Panc1 (cell line): ENCODE results near the gene MAPK10. TPM values are rescaled to one million over a fixed set of nuclear protein-coding genes. Genes with fewer than 3 reads are reported as not detected.

Experiments used
- ATAC-seq: fragments of 200-7000 bp; cut with Tn5 transposase; 2 replicates; pipeline ENCODE4 v1.9.1; 2020; ENCODE audit warnings: mild to moderate bottlenecking, moderate library complexity
- BruUV-seq: library from RNA; stranded (reverse); fragments of 400-500 nt; replicated peaks from 2 replicates; lab custom pipeline; 2021; lab: Mats Ljungman, UMichigan
- CTCF ChIA-PET: fragments of 300-600 bp; sonication (Branson Sonifier 250); formaldehyde crosslinking; loops from one replicate; lab custom pipeline; 2022; ENCODE audit warnings: antibody characterized with exemption; lab: Charles Lee
- POLR2A ChIA-PET: fragments of 300-600 bp; sonication (Branson Sonifier 250); formaldehyde crosslinking; loops from one replicate; lab custom pipeline; 2022; ENCODE audit warnings: antibody characterized with exemption; lab: Charles Lee
- DNase-seq: peaks from one replicate; pipeline ENCODE4 v3.0.0-alpha.2; 2010; ENCODE audit warnings: low read depth, low spot score
- H3K27ac ChIP-seq: 2 replicates; pipeline ENCODE4 v1.5.1; 2011; ENCODE audit warnings: mild to moderate bottlenecking, low read length, inconsistent platforms
- H3K27me3 ChIP-seq: fragments of 200-500 bp; sonication (Bioruptor generic); 2 replicates; pipeline ENCODE4 v1.6.0; 2014; ENCODE audit warnings: low read length, inconsistent platforms; ENCODE audit not compliant: control insufficient read depth, insufficient read depth
- H3K36me3 ChIP-seq: fragments of 200-500 bp; sonication (Bioruptor generic); 2 replicates; pipeline ENCODE4 v1.5.1; 2014; ENCODE audit warnings: inconsistent platforms, mild to moderate bottlenecking, low read length, moderate library complexity; ENCODE audit not compliant: control insufficient read depth, insufficient read depth
- H3K4me1 ChIP-seq: 2 replicates; pipeline ENCODE4 v1.5.1; 2011; ENCODE audit warnings: inconsistent platforms, mild to moderate bottlenecking, low read length, moderate library complexity; ENCODE audit not compliant: control insufficient read depth, insufficient read depth
- H3K4me3 ChIP-seq, 2 experiments: 2 replicates each; pipeline ENCODE4 v1.5.1; 2011 to 2012; ENCODE audit warnings: low read depth in 2 of 2, low read length in 2 of 2, mild to moderate bottlenecking in 2 of 2, inconsistent platforms in 1 of 2, moderate library complexity in 1 of 2
- H3K9me3 ChIP-seq: fragments of 200-500 bp; sonication (Bioruptor generic); 2 replicates; pipeline ENCODE4 v1.5.1; 2014; ENCODE audit warnings: low read depth, mild to moderate bottlenecking, inconsistent platforms, low read length, moderate library complexity; ENCODE audit not compliant: control insufficient read depth, insufficient read depth
- POLR2AphosphoS5 ChIP-seq: IDR thresholded peaks from 2 replicates; pipeline ENCODE4 v1.6.1; 2012; ENCODE audit warnings: mild to moderate bottlenecking, low read depth, low read length, moderate library complexity
- SIN3A ChIP-seq: IDR thresholded peaks from 2 replicates; pipeline ENCODE4 v1.6.1; 2012; ENCODE audit warnings: low read depth, mild to moderate bottlenecking, low read length, moderate library complexity, borderline replicate concordance; ENCODE audit not compliant: insufficient read depth
- TCF7L2 ChIP-seq: IDR thresholded peaks from 2 replicates; pipeline ENCODE4 v1.6.1; 2011; ENCODE audit warnings: mild to moderate bottlenecking, low read depth, low read length, inconsistent platforms
- in situ Hi-C: cut with HindIII; loops from 2 replicates; pipeline ENCODE4 v1.10.0; 2016; ENCODE audit warnings: low sequenced_read_pairs, low pct_unique_long_range_greater_than_20kb
- intact Hi-C: fragments of 100-400 bp; cut with micrococcal nuclease; formaldehyde crosslinking; loops from one replicate; pipeline ENCODE4 v1.10.0; 2022; ENCODE audit not compliant: unreplicated experiment
- total RNA-seq: library from RNA; stranded (reverse); gene quantifications from one replicate; pipeline ENCODE4 v1.2.1, GENCODE V29; 2021; ENCODE audit not compliant: unreplicated experiment
- TF ChIP-seq, protein P1 (sequence below): fragments of 450-650 bp; IDR thresholded peaks from 2 replicates; pipeline ENCODE4 v1.5.1; 2017; ENCODE audit warnings: mild to moderate bottlenecking
- TF ChIP-seq, protein P2 (sequence below), 2 experiments: IDR thresholded peaks; 2 replicates each; pipeline ENCODE4 v1.6.1; 2011 to 2012; ENCODE audit warnings: low read depth in 2 of 2, control low read depth in 1 of 2, low read length in 1 of 2, mild to moderate bottlenecking in 1 of 2, moderate library complexity in 1 of 2; ENCODE audit not compliant: insufficient read depth in 1 of 2

The MAPK10 gene
- total RNA-seq, 1 experiment from 2014 or later = 0.85 TPM

DNA sequence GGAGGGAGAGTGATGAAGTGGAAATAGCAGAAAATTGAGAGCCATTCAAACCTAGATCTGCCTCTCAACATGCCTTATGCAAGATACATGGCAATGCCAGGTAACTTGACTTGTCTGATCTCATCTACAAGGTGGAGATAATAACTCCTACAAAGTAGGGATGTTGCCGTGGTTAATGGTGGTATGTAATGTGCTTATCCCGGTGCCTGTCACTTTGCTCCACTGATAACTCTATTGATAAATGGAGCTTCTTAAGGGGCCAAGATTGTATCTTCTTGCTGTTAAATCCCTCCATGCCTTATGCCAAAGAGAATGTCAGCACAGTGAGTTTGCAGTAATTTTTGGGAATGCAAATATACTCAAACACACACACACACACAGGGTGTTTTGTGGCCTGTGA lies 355.8 kb downstream of the MAPK10 start:
- TF ChIP-seq, protein P1, sequence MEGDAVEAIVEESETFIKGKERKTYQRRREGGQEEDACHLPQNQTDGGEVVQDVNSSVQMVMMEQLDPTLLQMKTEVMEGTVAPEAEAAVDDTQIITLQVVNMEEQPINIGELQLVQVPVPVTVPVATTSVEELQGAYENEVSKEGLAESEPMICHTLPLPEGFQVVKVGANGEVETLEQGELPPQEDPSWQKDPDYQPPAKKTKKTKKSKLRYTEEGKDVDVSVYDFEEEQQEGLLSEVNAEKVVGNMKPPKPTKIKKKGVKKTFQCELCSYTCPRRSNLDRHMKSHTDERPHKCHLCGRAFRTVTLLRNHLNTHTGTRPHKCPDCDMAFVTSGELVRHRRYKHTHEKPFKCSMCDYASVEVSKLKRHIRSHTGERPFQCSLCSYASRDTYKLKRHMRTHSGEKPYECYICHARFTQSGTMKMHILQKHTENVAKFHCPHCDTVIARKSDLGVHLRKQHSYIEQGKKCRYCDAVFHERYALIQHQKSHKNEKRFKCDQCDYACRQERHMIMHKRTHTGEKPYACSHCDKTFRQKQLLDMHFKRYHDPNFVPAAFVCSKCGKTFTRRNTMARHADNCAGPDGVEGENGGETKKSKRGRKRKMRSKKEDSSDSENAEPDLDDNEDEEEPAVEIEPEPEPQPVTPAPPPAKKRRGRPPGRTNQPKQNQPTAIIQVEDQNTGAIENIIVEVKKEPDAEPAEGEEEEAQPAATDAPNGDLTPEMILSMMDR = no peak
- TF ChIP-seq, protein P2, sequence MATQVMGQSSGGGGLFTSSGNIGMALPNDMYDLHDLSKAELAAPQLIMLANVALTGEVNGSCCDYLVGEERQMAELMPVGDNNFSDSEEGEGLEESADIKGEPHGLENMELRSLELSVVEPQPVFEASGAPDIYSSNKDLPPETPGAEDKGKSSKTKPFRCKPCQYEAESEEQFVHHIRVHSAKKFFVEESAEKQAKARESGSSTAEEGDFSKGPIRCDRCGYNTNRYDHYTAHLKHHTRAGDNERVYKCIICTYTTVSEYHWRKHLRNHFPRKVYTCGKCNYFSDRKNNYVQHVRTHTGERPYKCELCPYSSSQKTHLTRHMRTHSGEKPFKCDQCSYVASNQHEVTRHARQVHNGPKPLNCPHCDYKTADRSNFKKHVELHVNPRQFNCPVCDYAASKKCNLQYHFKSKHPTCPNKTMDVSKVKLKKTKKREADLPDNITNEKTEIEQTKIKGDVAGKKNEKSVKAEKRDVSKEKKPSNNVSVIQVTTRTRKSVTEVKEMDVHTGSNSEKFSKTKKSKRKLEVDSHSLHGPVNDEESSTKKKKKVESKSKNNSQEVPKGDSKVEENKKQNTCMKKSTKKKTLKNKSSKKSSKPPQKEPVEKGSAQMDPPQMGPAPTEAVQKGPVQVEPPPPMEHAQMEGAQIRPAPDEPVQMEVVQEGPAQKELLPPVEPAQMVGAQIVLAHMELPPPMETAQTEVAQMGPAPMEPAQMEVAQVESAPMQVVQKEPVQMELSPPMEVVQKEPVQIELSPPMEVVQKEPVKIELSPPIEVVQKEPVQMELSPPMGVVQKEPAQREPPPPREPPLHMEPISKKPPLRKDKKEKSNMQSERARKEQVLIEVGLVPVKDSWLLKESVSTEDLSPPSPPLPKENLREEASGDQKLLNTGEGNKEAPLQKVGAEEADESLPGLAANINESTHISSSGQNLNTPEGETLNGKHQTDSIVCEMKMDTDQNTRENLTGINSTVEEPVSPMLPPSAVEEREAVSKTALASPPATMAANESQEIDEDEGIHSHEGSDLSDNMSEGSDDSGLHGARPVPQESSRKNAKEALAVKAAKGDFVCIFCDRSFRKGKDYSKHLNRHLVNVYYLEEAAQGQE (IDR thresholded peaks at IDR 0.05; ENCODE audit: insufficient read depth in 1 of 2, low read depth in 2 of 2, low read length in 1 of 2) = no peak
- TF ChIP-seq TCF7L2 = no peak
- TF ChIP-seq SIN3A = no peak
- no peak for TF ChIP-seq POLR2AphosphoS5
- intact Hi-C loops = no loop called here
- DNase-seq (no peak), ATAC-seq (no peak)
- CTCF ChIA-PET = no interaction called here
- H3K4me3 ChIP-seq = no peak overlapping the region
- POLR2A ChIA-PET = no interaction called here
- H3K36me3 ChIP-seq = no peaks in the 10 kb centered on the region
- BruUV-seq = no TSS peak
- H3K27ac ChIP-seq = no peak overlapping the region
- in situ Hi-C loops = no loop called here
- H3K27me3 ChIP-seq = no peaks in the 10 kb centered on the region
- H3K4me1 ChIP-seq = no peaks in the 10 kb centered on the region
- H3K9me3 ChIP-seq = no peaks in the 10 kb centered on the region

DNA sequence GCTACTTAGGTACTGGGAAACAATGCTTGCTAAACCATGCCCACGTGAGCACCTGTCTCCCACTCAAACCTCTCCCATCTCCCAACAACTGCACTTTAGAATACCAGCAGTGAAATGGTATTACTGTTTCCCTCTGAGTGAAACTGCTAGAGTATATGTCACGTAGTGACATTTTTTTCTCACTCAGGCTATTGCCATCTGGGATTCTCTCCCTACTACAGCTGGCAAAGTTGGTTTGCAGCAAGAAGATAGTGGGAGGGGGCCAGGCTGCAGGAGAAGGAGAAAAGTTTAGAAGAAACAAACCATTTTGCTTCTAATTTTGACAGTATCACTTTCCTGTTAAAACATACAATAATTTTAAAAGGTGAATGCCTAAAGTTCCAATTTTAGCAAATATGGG lies 358.3 kb downstream of the MAPK10 start:
- H3K27me3 ChIP-seq = no peaks in the 10 kb centered on the region
- no peak overlapping the region for H3K27ac ChIP-seq
- ChIA-PET POLR2A (no interaction called here), CTCF (no interaction called here)
- no peaks in the 10 kb centered on the region for H3K4me1 ChIP-seq
- in situ Hi-C loops (no loop called here), intact Hi-C loops (no loop called here)
- no peak overlapping the region for H3K4me3 ChIP-seq
- no peak for TF ChIP-seq TCF7L2
- no peak for TF ChIP-seq POLR2AphosphoS5
- TF ChIP-seq, protein P1 = no peak
- TF ChIP-seq, protein P2 (IDR thresholded peaks at IDR 0.05; ENCODE audit: insufficient read depth in 1 of 2, low read depth in 2 of 2, low read length in 1 of 2) = no peak
- no peak for TF ChIP-seq SIN3A
- ATAC-seq (no peak), DNase-seq (no peak)
- no peaks in the 10 kb centered on the region for H3K9me3 ChIP-seq
- no TSS peak for BruUV-seq
- no peaks in the 10 kb centered on the region for H3K36me3 ChIP-seq
